ENCODE results near the gene FOXO4. TPM values are rescaled to one million over a fixed set of nuclear protein-coding genes. Genes with fewer than 3 reads are reported as not detected.

FOXO4 gene
- total and polyA plus RNA-seq, 10 of the 15 experiments (the other 5 are each of a cell fraction or from before 2014, with no cell fraction given): 0.05 to 6.9 (median 2.3) TPM

GRCh38 chrX:71099736-71100135, 4.1 kb downstream of the FOXO4 start:
- WGBS (ENCODE audit: insufficient coverage, insufficient replicate concordance, low lambda C conversion rate, missing lambda C conversion rate): 74% methylated on average over 4 of the region's 4 CpGs
- no peaks in the 10 kb centered on the region for H4K20me1 ChIP-seq (ENCODE audit: control insufficient read depth, insufficient read depth)
- H3K4me1 ChIP-seq (ENCODE audit: control insufficient read depth, insufficient read depth, low read length): peaks cover 3% of the 10 kb centered on the region; the same call in 1 of the 2 replicates
- no peak for TF ChIP-seq GABPA (IDR thresholded peaks at IDR 0.05; ENCODE audit: low read depth)
- no peak for TF ChIP-seq CBX3 (IDR thresholded peaks at IDR 0.05; ENCODE audit: borderline replicate concordance, low read depth)
- no peak for TF ChIP-seq IRF4 (IDR thresholded peaks at IDR 0.05; ENCODE audit: low read depth, low read length)
- no peak for TF ChIP-seq ZBTB40 (IDR thresholded peaks at IDR 0.05; ENCODE audit: borderline replicate concordance)
- TF ChIP-seq SMARCA5 (IDR thresholded peaks at IDR 0.05): no peak
- no peak for TF ChIP-seq ZBED1 (IDR thresholded peaks at IDR 0.05; ENCODE audit: borderline replicate concordance)
- TF ChIP-seq HCFC1 (IDR thresholded peaks at IDR 0.05; ENCODE audit: low read length): no peak
- TF ChIP-seq MTA2 (IDR thresholded peaks at IDR 0.05; ENCODE audit: low read depth): no peak
- TF ChIP-seq ZNF592 (IDR thresholded peaks at IDR 0.05): no peak
- no peak for TF ChIP-seq RELA (IDR thresholded peaks at IDR 0.05; ENCODE audit: borderline replicate concordance, partially characterized antibody)
- no peak for TF ChIP-seq MAX (IDR thresholded peaks at IDR 0.05; ENCODE audit: low read depth, low read length)
- TF ChIP-seq PML (IDR thresholded peaks at IDR 0.05; ENCODE audit: low read length): no peak
- no peak for TF ChIP-seq MXI1 (IDR thresholded peaks at IDR 0.05; ENCODE audit: low read depth, low read length)
- no peak for FAIRE-seq
- H3K9ac ChIP-seq (ENCODE audit: control insufficient read depth, insufficient read depth, low read length): no peak overlapping the region
- H3K27ac ChIP-seq (ENCODE audit: control insufficient read depth, insufficient read depth): no peak overlapping the region
- H2AFZ ChIP-seq (ENCODE audit: control insufficient read depth, low read depth, low read length): no peak overlapping the region
- H3K9me3 ChIP-seq (replicated peaks; ENCODE audit: control insufficient read depth, insufficient read depth, low read length): no peaks in the 10 kb centered on the region
- no peak overlapping the region for H3K4me2 ChIP-seq (ENCODE audit: control insufficient read depth, insufficient read depth)
- ChIA-PET RAD21 (ENCODE audit: unreplicated experiment) (interaction anchor here (0.8 to 2.7 kb wide), 9 partner anchors 12 to 184 kb away, joined by 3 to 29 read pairs (median 6); partner anchors contain the start of genes IL2RG, MED12, NLGN3 and NONO), POLR2A (interaction anchor here (0.6 to 5.1 kb wide), 6 partner anchors 12 to 279 kb away, joined by 3 to 60 read pairs (median 4); partner anchors contain the start of gene IL2RG), SMC1A (ENCODE audit: uncharacterized antibody, unreplicated experiment) (interaction anchor here (0.8 to 6.2 kb wide), 10 partner anchors 12 to 184 kb away, joined by 3 to 46 read pairs (median 5); partner anchors contain the start of genes IL2RG, MED12 and NONO), CTCF (interaction anchor here (0.5 to 5.2 kb wide), 8 partner anchors 10 to 130 kb away, joined by 3 to 82 read pairs (median 16); partner anchors contain the start of genes IL2RG and MED12)
- BruUV-seq (replicated peaks): no TSS peak
- no peak for DNase-seq (ENCODE audit: low read depth, low spot score)
- H3K4me3 ChIP-seq: no peak overlapping the region
- in situ Hi-C loops (cut with MboI) (no loop called here), intact Hi-C loops (cut with micrococcal nuclease; ENCODE audit: unreplicated experiment) (loop anchor here (10.0 kb wide), 1 partner anchor 185 kb away; the partner anchor contains the start of gene NONO)
- ATAC-seq: no peak
- H3K36me3 ChIP-seq (ENCODE audit: control insufficient read depth in 2 of 2, insufficient read depth in 2 of 2, low read length in 1 of 2): no peaks in the 10 kb centered on the region
- no peaks in the 10 kb centered on the region for H3K27me3 ChIP-seq (replicated peaks in 1 of 2; ENCODE audit: control insufficient read depth in 2 of 2, insufficient read depth in 2 of 2, low read length in 1 of 2)
- no peaks in the 10 kb centered on the region for H3K79me2 ChIP-seq (ENCODE audit: control insufficient read depth, insufficient read depth, low read length)

Data from GM12878 (cell line).